ENCODE results near the gene ADH1C. TPM values are rescaled to one million over a fixed set of nuclear protein-coding genes. Genes with fewer than 3 reads are reported as not detected.
"Not testable (repeated sequence)": the region's sequence is repeated elsewhere in the genome, so short reads cannot be mapped to it uniquely, and the experiment has no call there.

The ADH1C gene
- total RNA-seq, 2 donors from 2014 or later: not detected

DNA sequence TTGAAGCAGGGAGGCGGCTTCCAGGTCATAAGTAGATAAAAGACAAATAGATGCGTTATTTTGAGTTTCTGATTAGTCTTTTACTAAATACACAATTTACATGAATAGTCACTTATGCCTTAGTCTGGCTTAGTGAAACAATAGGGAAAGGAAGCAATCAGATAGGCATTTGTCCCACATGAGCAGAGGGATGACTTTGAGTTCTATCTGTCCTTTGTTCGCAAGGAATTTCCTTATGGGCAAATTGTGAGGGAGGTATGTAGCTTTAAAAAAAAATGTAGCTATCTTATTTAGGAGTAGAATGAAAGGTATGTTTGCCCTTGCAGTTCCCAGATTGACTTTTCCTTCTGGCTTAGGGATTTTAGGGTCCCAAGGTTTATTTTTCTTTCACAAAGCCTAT lies 26.3 kb upstream of the ADH1C start:
- Mint-ChIP-seq H3K36me3 (ENCODE audit: insufficient read depth in 2 of 2) (peaks cover 3 to 4% of the 10 kb centered on the region in 2 donors), H3K27me3 (ENCODE audit: low read depth) (peaks cover 23% of the 10 kb centered on the region), H3K9me3 (peaks cover 2 to 3% of the 10 kb centered on the region in 2 donors), H3K27ac (no peak overlapping the region), H3K4me3 (no peak overlapping the region), H3K4me1 (ENCODE audit: low read depth) (no peaks in the 10 kb centered on the region)
- DNase-seq: no peak
- ATAC-seq (replicated peaks in 1 of 2): no peak

- not testable (repeated sequence) for H3K27ac Mint-ChIP-seq; ATAC-seq (replicated peaks in 1 of 2); H3K36me3 Mint-ChIP-seq (ENCODE audit: insufficient read depth in 2 of 2); DNase-seq; H3K9me3 Mint-ChIP-seq; H3K27me3 Mint-ChIP-seq (ENCODE audit: low read depth); H3K4me1 Mint-ChIP-seq (ENCODE audit: low read depth); H3K4me3 Mint-ChIP-seq
Measured at GRCh38 chr4:99377341-99377740, 24.8 kb upstream of the ADH1C start.

DNA sequence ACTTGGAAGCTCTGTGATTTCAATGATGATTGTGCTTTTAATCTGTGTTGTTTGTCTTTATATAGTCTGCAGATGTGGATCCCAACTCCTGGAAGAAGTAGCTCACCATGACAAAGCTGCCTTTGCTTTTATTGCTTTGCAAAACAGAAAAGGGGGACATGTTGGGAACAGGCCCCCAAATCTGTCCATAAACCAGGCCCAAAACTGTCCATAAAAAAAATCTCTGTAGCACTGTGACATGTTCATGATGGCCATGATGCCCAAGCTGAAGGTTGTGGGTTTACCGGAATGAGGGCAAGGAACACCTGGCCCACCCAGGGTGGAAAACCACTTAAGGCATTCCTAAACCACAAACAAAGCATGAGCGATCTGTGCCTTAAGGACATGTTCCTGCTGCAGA lies 19.9 kb upstream of the ADH1C start:
- H3K4me1 Mint-ChIP-seq (ENCODE audit: low read depth); H3K27ac Mint-ChIP-seq; DNase-seq; H3K4me3 Mint-ChIP-seq; H3K9me3 Mint-ChIP-seq; ATAC-seq (replicated peaks in 1 of 2); H3K36me3 Mint-ChIP-seq (ENCODE audit: insufficient read depth in 2 of 2): not testable (repeated sequence)
- H3K27me3 Mint-ChIP-seq (ENCODE audit: low read depth): peaks cover 13% of the 10 kb centered on the region

DNA sequence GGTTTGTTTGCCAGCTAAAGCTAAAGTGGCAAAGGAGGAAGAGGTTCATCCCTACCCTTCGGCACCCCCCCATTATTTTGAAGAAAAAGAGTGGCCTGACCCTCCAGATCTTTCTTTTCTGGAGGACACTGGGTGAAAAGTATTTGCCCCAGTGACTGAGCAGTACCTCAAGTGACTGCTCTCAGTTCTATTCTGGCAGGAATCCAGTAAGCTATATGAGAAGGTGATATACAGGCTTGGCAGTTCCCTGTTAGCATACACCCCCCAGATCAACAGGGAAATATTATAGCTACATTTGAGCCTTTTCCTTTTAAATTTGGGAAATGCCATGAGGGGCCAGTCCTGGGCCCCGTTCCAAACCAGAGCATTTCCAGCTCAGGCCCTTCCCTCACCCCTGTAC lies 15.3 kb upstream of the ADH1C start:
- not testable (repeated sequence) for H3K9me3 Mint-ChIP-seq; DNase-seq; H3K4me1 Mint-ChIP-seq (ENCODE audit: low read depth); ATAC-seq (replicated peaks in 1 of 2); H3K4me3 Mint-ChIP-seq; H3K27ac Mint-ChIP-seq; H3K36me3 Mint-ChIP-seq (ENCODE audit: insufficient read depth in 2 of 2)
- peaks cover 13% of the 10 kb centered on the region for H3K27me3 Mint-ChIP-seq (ENCODE audit: low read depth)

DNA sequence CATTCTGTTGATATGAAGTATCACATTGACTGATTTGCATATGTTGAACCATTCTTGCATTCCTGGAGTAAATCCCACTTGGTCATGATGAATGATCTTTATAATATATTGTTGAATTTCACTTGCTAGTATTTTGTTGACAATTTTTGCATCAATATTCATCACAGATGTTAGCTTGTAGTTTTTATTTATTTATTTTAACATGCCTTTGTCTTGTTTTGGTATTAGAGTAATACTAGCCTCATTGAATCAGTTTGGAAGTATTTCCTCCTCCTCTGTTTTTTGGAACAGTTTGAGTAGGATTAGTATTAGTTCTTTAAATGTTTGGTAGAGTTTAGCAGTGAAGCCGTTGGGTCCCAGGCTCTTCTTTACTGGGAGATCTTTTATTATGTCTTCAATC lies 13.9 kb upstream of the ADH1C start:
- no peaks in the 10 kb centered on the region for H3K36me3 Mint-ChIP-seq (ENCODE audit: insufficient read depth in 2 of 2)
- H3K4me1 Mint-ChIP-seq (ENCODE audit: low read depth): no peaks in the 10 kb centered on the region
- ATAC-seq (replicated peaks in 1 of 2) (no peak), DNase-seq (no peak)
- H3K4me3 Mint-ChIP-seq: no peak overlapping the region
- peaks cover 13% of the 10 kb centered on the region for H3K27me3 Mint-ChIP-seq (ENCODE audit: low read depth)
- H3K9me3 Mint-ChIP-seq: no peaks in the 10 kb centered on the region
- no peak overlapping the region for H3K27ac Mint-ChIP-seq

DNA sequence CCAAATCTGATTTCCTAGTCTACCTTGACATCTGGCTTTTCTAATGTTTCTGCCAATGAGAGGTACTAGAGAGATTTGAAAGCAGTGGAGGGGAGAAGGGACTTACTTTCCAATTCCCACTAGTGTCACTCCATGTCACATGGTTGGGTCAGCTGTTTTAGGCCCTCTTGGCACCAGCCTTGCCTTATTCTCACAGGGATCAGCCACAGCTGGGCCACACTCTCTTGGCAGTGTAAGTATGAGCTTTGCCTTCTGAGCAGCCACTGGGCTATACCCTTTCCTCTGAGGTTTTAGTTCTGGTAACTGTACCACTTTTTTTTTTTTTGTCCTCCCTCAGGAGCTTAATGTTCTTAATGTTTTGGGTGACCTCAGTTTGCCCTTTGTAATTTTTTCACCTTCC lies 10.2 kb upstream of the ADH1C start:
- Mint-ChIP-seq H3K4me1 (ENCODE audit: low read depth) (no peaks in the 10 kb centered on the region), H3K4me3 (no peak overlapping the region), H3K36me3 (ENCODE audit: insufficient read depth in 2 of 2) (no peaks in the 10 kb centered on the region), H3K27ac (no peak overlapping the region), H3K9me3 (no peaks in the 10 kb centered on the region), H3K27me3 (ENCODE audit: low read depth) (peaks cover 6% of the 10 kb centered on the region)
- DNase-seq (no peak), ATAC-seq (replicated peaks in 1 of 2) (no peak)

DNA sequence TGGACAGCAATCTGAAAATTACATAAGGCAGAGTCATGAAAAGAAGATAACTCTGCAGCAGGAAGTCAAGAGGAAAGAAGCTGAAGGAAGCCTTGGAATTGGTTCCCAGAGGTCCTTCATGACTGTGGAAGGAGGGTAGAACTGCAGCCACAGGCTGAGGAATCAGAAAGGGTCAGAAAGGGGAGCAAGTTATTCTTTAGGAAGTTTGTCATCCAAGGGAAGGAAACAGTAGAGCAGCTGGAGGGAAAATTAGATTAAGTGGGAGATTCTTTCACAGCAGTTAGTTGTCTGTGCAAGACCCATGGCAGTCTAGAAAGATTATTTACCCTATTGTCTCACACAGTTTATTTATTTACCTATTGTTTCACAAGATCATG lies 9.3 kb upstream of the ADH1C start:
- no peak for DNase-seq
- Mint-ChIP-seq H3K4me3 (no peak overlapping the region), H3K4me1 (ENCODE audit: low read depth) (no peaks in the 10 kb centered on the region), H3K36me3 (ENCODE audit: insufficient read depth in 2 of 2) (no peaks in the 10 kb centered on the region), H3K27me3 (ENCODE audit: low read depth) (peaks cover 6% of the 10 kb centered on the region), H3K27ac (no peak overlapping the region), H3K9me3 (no peaks in the 10 kb centered on the region)
- ATAC-seq (replicated peaks in 1 of 2): no peak

- Mint-ChIP-seq H3K4me3 (no peak overlapping the region), H3K27ac (no peak overlapping the region), H3K36me3 (ENCODE audit: insufficient read depth in 2 of 2) (no peaks in the 10 kb centered on the region), H3K27me3 (ENCODE audit: low read depth) (peaks cover 8% of the 10 kb centered on the region), H3K9me3 (no peaks in the 10 kb centered on the region), H3K4me1 (ENCODE audit: low read depth) (peaks cover 5% of the 10 kb centered on the region)
- ATAC-seq (replicated peaks in 1 of 2) (no peak), DNase-seq (no peak)
Measured at GRCh38 chr4:99361268-99361898, 8.8 kb upstream of the ADH1C start.

- Mint-ChIP-seq H3K27me3 (ENCODE audit: low read depth) (peaks cover 25% of the 10 kb centered on the region), H3K27ac (no peak overlapping the region), H3K9me3 (peaks cover 0 to 3% of the 10 kb centered on the region in 2 donors), H3K4me3 (no peak overlapping the region), H3K4me1 (ENCODE audit: low read depth) (peaks cover 11% of the 10 kb centered on the region), H3K36me3 (ENCODE audit: insufficient read depth in 2 of 2) (peaks cover 0 to 3% of the 10 kb centered on the region in 2 donors)
- no peak for DNase-seq
- ATAC-seq (replicated peaks in 1 of 2): no peak
Measured at GRCh38 chr4:99359480-99360204, 7.1 kb upstream of the ADH1C start.

DNA sequence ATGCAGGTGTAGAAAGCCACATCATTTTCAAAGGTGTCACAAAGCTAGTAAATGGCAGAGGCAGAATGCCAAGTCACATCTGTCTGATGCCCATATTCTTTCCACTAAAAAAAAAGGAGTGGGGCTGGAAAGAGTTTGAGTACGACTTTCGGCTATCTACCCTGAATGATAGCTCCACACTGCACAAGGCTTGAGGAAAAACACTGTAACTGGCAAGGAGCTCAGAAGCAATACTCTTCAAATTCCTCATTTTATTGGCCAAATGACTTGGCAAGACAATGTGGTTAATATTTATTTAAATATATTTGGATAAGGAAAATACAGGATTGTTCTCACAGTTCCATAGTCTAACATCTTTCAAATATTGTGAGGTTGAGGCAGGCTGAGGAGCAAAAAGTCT lies 5.4 kb upstream of the ADH1C start:
- Mint-ChIP-seq H3K27me3 (ENCODE audit: low read depth) (peaks cover 25% of the 10 kb centered on the region), H3K4me3 (no peak overlapping the region), H3K36me3 (ENCODE audit: insufficient read depth in 2 of 2) (peaks cover 0 to 3% of the 10 kb centered on the region in 2 donors), H3K4me1 (ENCODE audit: low read depth) (peaks cover 11% of the 10 kb centered on the region), H3K27ac (no peak overlapping the region), H3K9me3 (peaks cover 0 to 5% of the 10 kb centered on the region in 2 donors)
- ATAC-seq (replicated peaks in 1 of 2): no peak
- DNase-seq: no peak

DNA sequence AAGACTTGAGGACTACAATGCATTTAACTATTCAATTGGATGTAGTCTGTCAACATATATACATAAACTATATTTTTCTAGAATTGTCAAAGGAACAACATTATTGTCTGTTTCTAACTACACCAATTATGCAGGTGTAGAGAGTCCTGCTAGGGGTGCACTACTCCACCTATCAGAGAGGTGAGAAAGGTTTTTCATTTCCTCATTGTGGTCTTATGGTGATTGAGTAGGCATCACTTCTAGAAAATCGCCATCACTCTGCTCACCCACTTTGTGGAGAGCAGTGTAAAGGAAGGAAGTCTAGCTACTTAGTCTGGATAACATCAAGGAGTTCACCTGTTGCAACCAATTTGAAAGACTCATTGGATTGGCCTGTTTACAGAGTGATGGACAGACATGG lies 4.4 kb upstream of the ADH1C start:
- H3K27ac Mint-ChIP-seq: no peak overlapping the region
- ATAC-seq (replicated peaks in 1 of 2) (peak in 1 of 2 donors; percentile 7), DNase-seq (no peak)
- H3K4me3 Mint-ChIP-seq: no peak overlapping the region
- peaks cover 0 to 3% of the 10 kb centered on the region in 2 donors for H3K36me3 Mint-ChIP-seq (ENCODE audit: insufficient read depth in 2 of 2)
- H3K9me3 Mint-ChIP-seq: peaks cover 0 to 5% of the 10 kb centered on the region in 2 donors
- peaks cover 11% of the 10 kb centered on the region for H3K4me1 Mint-ChIP-seq (ENCODE audit: low read depth)
- peaks cover 25% of the 10 kb centered on the region for H3K27me3 Mint-ChIP-seq (ENCODE audit: low read depth)

DNA sequence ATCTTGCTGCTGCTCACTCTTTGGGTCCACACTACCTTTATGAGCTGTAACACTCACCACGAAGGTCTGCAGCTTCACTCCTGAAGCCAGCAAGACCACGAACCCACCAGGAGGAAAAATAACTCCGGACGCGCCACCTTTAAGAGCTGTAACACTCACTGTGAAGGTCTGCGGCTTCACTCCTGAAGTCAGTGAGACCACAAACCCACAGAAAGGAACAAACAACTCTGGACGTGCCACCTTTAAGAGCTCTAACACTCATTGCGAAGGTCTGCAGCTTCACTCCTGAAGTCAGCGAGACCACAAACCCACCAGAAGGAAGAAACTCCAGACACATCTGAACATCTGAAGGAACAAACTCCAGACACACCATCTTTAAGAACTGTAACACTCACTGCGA lies 3.6 kb upstream of the ADH1C start:
- H3K27ac Mint-ChIP-seq; ATAC-seq (replicated peaks in 1 of 2); H3K36me3 Mint-ChIP-seq (ENCODE audit: insufficient read depth in 2 of 2); H3K9me3 Mint-ChIP-seq: not testable (repeated sequence)
- H3K4me1 Mint-ChIP-seq (ENCODE audit: low read depth): peaks cover 11% of the 10 kb centered on the region
- H3K4me3 Mint-ChIP-seq: peak overlapping the region in 1 of 2 donors; percentile 46
- peak; percentile 1 to 18 for DNase-seq
- H3K27me3 Mint-ChIP-seq (ENCODE audit: low read depth): peaks cover 26% of the 10 kb centered on the region

- Mint-ChIP-seq H3K4me1 (ENCODE audit: low read depth) (peaks cover 7% of the 10 kb centered on the region), H3K9me3 (peaks cover 0 to 5% of the 10 kb centered on the region in 2 donors), H3K36me3 (ENCODE audit: insufficient read depth in 2 of 2) (peaks cover 0 to 3% of the 10 kb centered on the region in 2 donors), H3K4me3 (no peak overlapping the region), H3K27me3 (ENCODE audit: low read depth) (peaks cover 34% of the 10 kb centered on the region), H3K27ac (no peak overlapping the region)
- ATAC-seq (replicated peaks in 1 of 2): no peak
- no peak for DNase-seq
Measured at GRCh38 chr4:99351487-99351886, 1.1 kb downstream of the ADH1C start.

- H3K27ac Mint-ChIP-seq: no peak overlapping the region
- peaks cover 15% of the 10 kb centered on the region for H3K27me3 Mint-ChIP-seq (ENCODE audit: low read depth)
- no peaks in the 10 kb centered on the region for H3K36me3 Mint-ChIP-seq (ENCODE audit: insufficient read depth in 2 of 2)
- no peak overlapping the region for H3K4me3 Mint-ChIP-seq
- ATAC-seq (replicated peaks in 1 of 2) (no peak), DNase-seq (no peak)
- no peaks in the 10 kb centered on the region for H3K4me1 Mint-ChIP-seq (ENCODE audit: low read depth)
- peaks cover 0 to 2% of the 10 kb centered on the region in 2 donors for H3K9me3 Mint-ChIP-seq
Measured at GRCh38 chr4:99349338-99349737, 3.2 kb downstream of the ADH1C start.

All from activated T-cell treated with anti-CD3 and anti-CD28 coated beads, Interleukin-2, amount 50 U/mL, for 72 hours (primary cell).